Suprapubic skin (tissue), 4 donors: ENCODE measurements around the gene RERE. TPM values are rescaled to one million over a fixed set of nuclear protein-coding genes. Genes with fewer than 3 reads are reported as not detected.

Experiments used
- DNase-seq, 2 donors: peaks; one replicate each; pipeline ENCODE4 v3.0.0-alpha.2; 2019; ENCODE audit warnings: low spot score in 2 of 2
- H3K27ac ChIP-seq: fragments of 200-600 bp; sonication (generic); one replicate; pipeline ENCODE4 v1.5.1; 2019
- H3K27me3 ChIP-seq: fragments of 200-600 bp; sonication (generic); one replicate; pipeline ENCODE4 v1.5.1; 2019
- H3K36me3 ChIP-seq: fragments of 200-600 bp; sonication (generic); one replicate; pipeline ENCODE4 v1.5.1; 2019
- H3K4me1 ChIP-seq: fragments of 200-600 bp; sonication (generic); one replicate; pipeline ENCODE4 v1.5.1; 2019
- H3K4me3 ChIP-seq: fragments of 200-600 bp; sonication (generic); one replicate; pipeline ENCODE4 v1.5.1; 2019; ENCODE audit warnings: mild to moderate bottlenecking
- H3K9me3 ChIP-seq: fragments of 200-600 bp; sonication (generic); one replicate; pipeline ENCODE4 v1.5.1; 2019
- EP300 ChIP-seq: sonication (generic); formaldehyde crosslinking; IDR thresholded peaks from one replicate; pipeline ENCODE4 v1.6.1; 2017; ENCODE audit warnings: antibody characterized with exemption
- POLR2A ChIP-seq, 2 donors: fragments of 450-650 bp; IDR thresholded peaks; one replicate each; pipeline ENCODE4 v1.6.1; 2017; ENCODE audit warnings: antibody characterized with exemption in 2 of 2, mild to moderate bottlenecking in 2 of 2, moderate library complexity in 2 of 2
- POLR2AphosphoS5 ChIP-seq, 3 donors: sonication (generic); formaldehyde crosslinking; IDR thresholded peaks; one replicate each; pipeline ENCODE4 v1.6.1; 2017; ENCODE audit warnings: antibody characterized with exemption in 3 of 3
- WGBS: methylation state at CpG from one replicate; pipeline ENCODE4 v1.1.5; 2018; 5-methylcytosine and 5-hydroxymethylcytosine counted together
- total RNA-seq, 4 donors: library from RNA; depleted of rRNA; stranded (reverse); fragments of >200 nt; gene quantifications; one replicate each; pipeline ENCODE4 v1.1.0, GENCODE V29; 2016
- TF ChIP-seq, protein P1 (sequence below), 2 donors: fragments of 200-600 bp in 1 of 2; fragments of 450-650 bp in 1 of 2; sonication (generic) in 1 of 2; IDR thresholded peaks; one replicate each; pipeline ENCODE4 v1.5.1; 2016 to 2019; ENCODE audit warnings: antibody characterized with exemption in 2 of 2, mild to moderate bottlenecking in 1 of 2, moderate library complexity in 1 of 2

RERE gene
- total RNA-seq, 4 donors from 2014 or later, result 43.4 to 113 (median 83.3) TPM

DNA sequence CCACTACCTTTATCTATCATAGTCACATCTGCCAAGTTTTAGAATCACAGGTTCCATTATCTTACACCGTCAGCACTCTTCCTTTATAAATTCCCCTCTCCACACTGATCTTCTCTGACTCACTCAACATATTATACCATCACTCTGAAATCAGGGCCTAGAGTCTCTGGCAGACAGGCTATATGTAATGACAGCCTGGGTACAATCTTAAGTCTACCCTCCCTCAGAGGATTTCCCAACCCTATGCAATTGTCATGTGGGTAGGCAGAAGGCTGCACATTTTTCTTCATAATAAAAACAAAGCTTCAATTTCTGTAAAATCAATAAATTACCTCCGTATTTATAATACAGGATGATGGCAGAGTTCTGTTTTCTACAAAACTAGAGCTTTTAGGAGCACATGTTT, 138.0 kb downstream of the RERE start:
- TF ChIP-seq, protein P1, sequence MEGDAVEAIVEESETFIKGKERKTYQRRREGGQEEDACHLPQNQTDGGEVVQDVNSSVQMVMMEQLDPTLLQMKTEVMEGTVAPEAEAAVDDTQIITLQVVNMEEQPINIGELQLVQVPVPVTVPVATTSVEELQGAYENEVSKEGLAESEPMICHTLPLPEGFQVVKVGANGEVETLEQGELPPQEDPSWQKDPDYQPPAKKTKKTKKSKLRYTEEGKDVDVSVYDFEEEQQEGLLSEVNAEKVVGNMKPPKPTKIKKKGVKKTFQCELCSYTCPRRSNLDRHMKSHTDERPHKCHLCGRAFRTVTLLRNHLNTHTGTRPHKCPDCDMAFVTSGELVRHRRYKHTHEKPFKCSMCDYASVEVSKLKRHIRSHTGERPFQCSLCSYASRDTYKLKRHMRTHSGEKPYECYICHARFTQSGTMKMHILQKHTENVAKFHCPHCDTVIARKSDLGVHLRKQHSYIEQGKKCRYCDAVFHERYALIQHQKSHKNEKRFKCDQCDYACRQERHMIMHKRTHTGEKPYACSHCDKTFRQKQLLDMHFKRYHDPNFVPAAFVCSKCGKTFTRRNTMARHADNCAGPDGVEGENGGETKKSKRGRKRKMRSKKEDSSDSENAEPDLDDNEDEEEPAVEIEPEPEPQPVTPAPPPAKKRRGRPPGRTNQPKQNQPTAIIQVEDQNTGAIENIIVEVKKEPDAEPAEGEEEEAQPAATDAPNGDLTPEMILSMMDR (IDR thresholded peaks at IDR 0.05), result no peak
- TF ChIP-seq EP300 (no peak), POLR2A (IDR thresholded peaks at IDR 0.05) (no peak), POLR2AphosphoS5 (IDR thresholded peaks at IDR 0.05) (no peak)
- Histone ChIP-seq H3K36me3 (no peaks in the 10 kb centered on the region), H3K9me3 (no peaks in the 10 kb centered on the region), H3K27ac (no peak overlapping the region), H3K27me3 (no peaks in the 10 kb centered on the region), H3K4me1 (peaks cover 17% of the 10 kb centered on the region), H3K4me3 (no peak overlapping the region)
- no peak for DNase-seq
- WGBS, result 51% methylated on average over 2 of the region's 2 CpGs

DNA sequence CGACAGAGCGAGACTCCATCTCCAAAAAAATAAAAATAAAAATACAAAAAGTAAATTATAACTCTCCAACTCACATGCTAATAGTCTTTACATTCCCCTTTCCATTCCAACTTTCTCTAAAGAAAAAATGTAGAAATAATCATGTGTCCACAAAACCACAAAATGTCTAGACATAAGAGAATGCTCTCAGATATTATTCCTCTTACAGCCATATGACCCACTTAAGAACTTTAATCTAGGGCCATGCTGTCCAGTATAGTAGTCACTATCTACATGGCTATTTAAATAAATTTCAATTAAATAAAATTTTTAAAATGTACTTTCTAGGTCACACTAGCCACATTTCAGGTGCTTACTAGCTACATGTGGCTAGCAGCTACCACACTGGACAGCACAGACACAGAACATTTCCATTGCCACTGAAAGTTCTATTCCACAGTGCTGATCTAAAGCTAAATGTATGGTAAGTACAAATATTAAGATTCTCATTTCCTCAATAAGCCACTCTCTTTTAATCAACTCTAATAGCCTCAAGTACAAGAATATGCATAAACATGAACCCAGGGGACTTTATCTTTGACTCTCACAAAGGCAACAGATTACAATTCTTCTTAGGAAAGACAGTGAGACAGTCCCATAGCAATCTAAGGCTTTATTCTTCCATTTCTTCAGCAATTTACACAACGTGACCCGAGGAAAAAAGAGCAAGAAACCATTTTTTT, 138.6 kb downstream of the RERE start:
- Histone ChIP-seq H3K4me1 (peaks cover 17% of the 10 kb centered on the region), H3K36me3 (no peaks in the 10 kb centered on the region), H3K9me3 (no peaks in the 10 kb centered on the region), H3K27ac (no peak overlapping the region), H3K4me3 (no peak overlapping the region), H3K27me3 (no peaks in the 10 kb centered on the region)
- DNase-seq, result no peak
- TF ChIP-seq POLR2AphosphoS5 (IDR thresholded peaks at IDR 0.05) (no peak), POLR2A (IDR thresholded peaks at IDR 0.05) (no peak), EP300 (no peak)
- TF ChIP-seq, protein P1 (IDR thresholded peaks at IDR 0.05), result no peak
- WGBS, result 67% methylated on average over 4 of the region's 4 CpGs

DNA sequence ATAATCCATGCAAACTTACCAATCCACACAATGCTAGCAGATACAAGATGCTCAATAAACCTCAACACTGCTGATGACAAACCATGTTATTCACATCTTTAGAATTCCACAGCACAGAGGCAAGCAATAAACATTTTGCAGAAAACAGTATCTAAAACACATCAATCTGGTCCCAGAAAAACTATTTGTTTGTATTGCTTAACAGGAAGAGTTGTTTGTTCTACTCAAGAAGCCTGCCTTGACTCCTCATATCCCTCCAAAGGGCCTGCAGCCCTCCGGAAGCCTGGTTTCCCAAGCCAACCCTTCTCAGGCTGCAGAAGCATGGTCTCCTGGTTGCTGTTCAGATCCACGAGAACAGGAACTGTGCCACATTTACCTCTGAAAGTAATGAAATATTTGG, 139.7 kb downstream of the RERE start:
- Histone ChIP-seq H3K4me3 (no peak overlapping the region), H3K27me3 (no peaks in the 10 kb centered on the region), H3K36me3 (no peaks in the 10 kb centered on the region), H3K9me3 (no peaks in the 10 kb centered on the region), H3K4me1 (peaks cover 17% of the 10 kb centered on the region), H3K27ac (no peak overlapping the region)
- 97% methylated on average over 2 of the region's 2 CpGs for WGBS
- no peak for DNase-seq
- TF ChIP-seq POLR2AphosphoS5 (IDR thresholded peaks at IDR 0.05), result no peak
- no peak for TF ChIP-seq EP300
- TF ChIP-seq, protein P1 (IDR thresholded peaks at IDR 0.05), result no peak
- no peak for TF ChIP-seq POLR2A (IDR thresholded peaks at IDR 0.05)

DNA sequence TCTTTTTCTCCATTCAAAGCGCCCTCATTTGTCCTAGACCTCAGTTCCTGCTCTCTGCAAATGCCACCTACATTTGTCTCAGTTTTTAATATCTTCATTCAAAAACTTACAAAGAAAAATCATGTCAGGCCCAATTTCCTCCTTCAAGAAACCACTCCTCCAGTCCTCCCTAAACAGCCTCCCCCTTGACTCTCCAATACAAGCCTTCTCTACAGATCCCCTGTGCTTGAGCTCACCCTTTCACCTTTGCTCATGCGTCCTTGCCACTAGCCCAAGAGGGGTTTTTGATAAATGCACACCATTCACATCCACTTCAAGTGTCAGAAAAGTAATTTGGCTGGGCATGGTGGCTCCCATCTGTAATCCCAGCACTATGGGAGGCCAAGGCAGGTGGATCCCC, 140.6 kb downstream of the RERE start:
- TF ChIP-seq, protein P1 (IDR thresholded peaks at IDR 0.05), result no peak
- no peak for TF ChIP-seq POLR2AphosphoS5 (IDR thresholded peaks at IDR 0.05)
- WGBS, result 95% methylated on average over 2 of the region's 2 CpGs
- no peaks in the 10 kb centered on the region for H3K9me3 ChIP-seq

DNA sequence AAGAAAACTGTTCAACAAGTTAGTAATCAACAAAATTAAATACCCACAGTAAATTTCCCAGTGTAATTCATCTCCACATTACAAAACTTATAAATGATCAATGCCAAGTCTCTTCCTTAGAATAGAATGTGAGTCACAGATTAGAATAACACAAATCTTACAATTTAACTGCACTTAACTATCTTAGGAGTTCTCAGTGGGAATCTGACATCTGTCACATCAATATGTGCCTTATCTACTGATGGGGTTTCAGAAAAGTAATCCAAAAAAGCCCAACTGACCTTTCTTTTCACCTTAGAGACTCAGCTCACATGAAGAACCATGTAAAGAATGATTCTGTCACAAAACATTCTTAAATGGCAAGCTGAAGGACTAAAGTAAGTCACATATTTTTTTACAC, 141.4 kb downstream of the RERE start:
- DNase-seq, result no peak
- Histone ChIP-seq H3K27me3 (no peaks in the 10 kb centered on the region), H3K27ac (no peak overlapping the region), H3K36me3 (no peaks in the 10 kb centered on the region), H3K4me3 (no peak overlapping the region), H3K4me1 (peaks cover 22% of the 10 kb centered on the region), H3K9me3 (no peaks in the 10 kb centered on the region)
- TF ChIP-seq EP300 (no peak), POLR2AphosphoS5 (IDR thresholded peaks at IDR 0.05) (no peak), POLR2A (IDR thresholded peaks at IDR 0.05) (no peak)
- TF ChIP-seq, protein P1 (IDR thresholded peaks at IDR 0.05), result no peak

More for the DNA sequence above, 140.6 kb downstream of the RERE start:
- Histone ChIP-seq H3K4me1 (peaks cover 15% of the 10 kb centered on the region), H3K27ac (no peak overlapping the region), H3K4me3 (no peak overlapping the region), H3K36me3 (no peaks in the 10 kb centered on the region), H3K27me3 (no peaks in the 10 kb centered on the region)
- no peak for DNase-seq
